ENCODE data around the gene GBP3.

The GBP3 gene

GRCh38 chr1:88980870-88981269, 41.8 kb downstream of the GBP3 start:
- Histone ChIP-seq H3K79me2 (ENCODE audit: control insufficient read depth, low read length) (peaks cover 75% of the 10 kb centered on the region), H3F3A (ENCODE audit: control insufficient read depth, insufficient read depth) (no peaks in the 10 kb centered on the region), H3K4me2 (ENCODE audit: low read length) (no peak overlapping the region), H4K20me1 (ENCODE audit: control insufficient read depth, insufficient read depth, low read depth, low read length) (no peaks in the 10 kb centered on the region), H3K36me3 (ENCODE audit: control insufficient read depth, low read length) (peaks cover 53% of the 10 kb centered on the region), H3K4me3 (ENCODE audit: low read length) (no peak overlapping the region), H3K27me3 (ENCODE audit: control insufficient read depth, low read length) (no peaks in the 10 kb centered on the region), H3K9me3 (ENCODE audit: control insufficient read depth, insufficient read depth, low read length) (no peaks in the 10 kb centered on the region), H3K4me1 (ENCODE audit: control insufficient read depth, low read length) (peaks cover 35% of the 10 kb centered on the region), H3K9me2 (replicated peaks; ENCODE audit: control insufficient read depth, low read length) (no peaks in the 10 kb centered on the region), H3K27ac (ENCODE audit: low read depth, low read length) (no peak overlapping the region)
- TF ChIP-seq EZH2phosphoT487 (IDR thresholded peaks at IDR 0.05; ENCODE audit: borderline replicate concordance, low read length) (no peak), CTCF (IDR thresholded peaks at IDR 0.05; ENCODE audit: low read depth, low read length, poor library complexity, severe bottlenecking) (no peak)

DNA sequence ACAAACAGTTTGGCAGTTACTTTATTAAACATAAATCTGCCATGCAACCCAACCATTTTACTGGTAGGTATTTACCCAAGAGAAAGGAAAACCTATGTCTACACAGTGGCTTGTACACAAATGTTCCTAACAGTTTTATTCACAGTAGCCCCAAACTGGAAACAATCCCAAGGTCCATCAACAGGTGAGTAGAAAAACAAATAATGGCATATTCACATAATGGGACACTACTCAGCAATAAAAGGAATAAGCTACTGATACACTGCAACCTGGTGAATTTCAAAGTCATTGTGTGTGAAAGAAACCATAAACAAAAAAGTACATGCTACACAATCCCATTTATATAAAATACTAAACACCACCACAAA, 42.9 kb downstream of the GBP3 start:
- Histone ChIP-seq H3K4me3 (ENCODE audit: low read length) (no peak overlapping the region), H3K36me3 (ENCODE audit: control insufficient read depth, low read length) (peaks cover 42% of the 10 kb centered on the region), H3K9me3 (ENCODE audit: control insufficient read depth, insufficient read depth, low read length) (no peaks in the 10 kb centered on the region), H3K27ac (ENCODE audit: low read depth, low read length) (no peak overlapping the region), H3K4me2 (ENCODE audit: low read length) (no peak overlapping the region), H3K9me2 (replicated peaks; ENCODE audit: control insufficient read depth, low read length) (no peaks in the 10 kb centered on the region), H3K4me1 (ENCODE audit: control insufficient read depth, low read length) (peaks cover 24% of the 10 kb centered on the region), H3K79me2 (ENCODE audit: control insufficient read depth, low read length) (peaks cover 64% of the 10 kb centered on the region), H3K27me3 (ENCODE audit: control insufficient read depth, low read length) (no peaks in the 10 kb centered on the region), H3F3A (ENCODE audit: control insufficient read depth, insufficient read depth) (no peaks in the 10 kb centered on the region), H4K20me1 (ENCODE audit: control insufficient read depth, insufficient read depth, low read depth, low read length) (no peaks in the 10 kb centered on the region)
- TF ChIP-seq EZH2phosphoT487 (IDR thresholded peaks at IDR 0.05; ENCODE audit: borderline replicate concordance, low read length) (no peak), CTCF (IDR thresholded peaks at IDR 0.05; ENCODE audit: low read depth, low read length, poor library complexity, severe bottlenecking) (no peak)

- Histone ChIP-seq H3K79me2 (ENCODE audit: control insufficient read depth, low read length) (peaks cover 58% of the 10 kb centered on the region), H3F3A (ENCODE audit: control insufficient read depth, insufficient read depth) (no peaks in the 10 kb centered on the region; the same call in 1 of the 2 replicates), H4K20me1 (ENCODE audit: control insufficient read depth, insufficient read depth, low read depth, low read length) (no peaks in the 10 kb centered on the region), H3K4me2 (ENCODE audit: low read length) (no peak overlapping the region), H3K4me3 (ENCODE audit: low read length) (no peak overlapping the region), H3K4me1 (ENCODE audit: control insufficient read depth, low read length) (peaks cover 19% of the 10 kb centered on the region), H3K9me2 (replicated peaks; ENCODE audit: control insufficient read depth, low read length) (no peaks in the 10 kb centered on the region), H3K27ac (ENCODE audit: low read depth, low read length) (no peak overlapping the region), H3K27me3 (ENCODE audit: control insufficient read depth, low read length) (no peaks in the 10 kb centered on the region), H3K9me3 (ENCODE audit: control insufficient read depth, insufficient read depth, low read length) (no peaks in the 10 kb centered on the region), H3K36me3 (ENCODE audit: control insufficient read depth, low read length) (peaks cover 39% of the 10 kb centered on the region)
- no peak for TF ChIP-seq CTCF (IDR thresholded peaks at IDR 0.05; ENCODE audit: low read depth, low read length, poor library complexity, severe bottlenecking)
- TF ChIP-seq EZH2phosphoT487 (IDR thresholded peaks at IDR 0.05; ENCODE audit: borderline replicate concordance, low read length), result no peak
These were observed 43.5 kb downstream of the GBP3 start for GRCh38 chr1:88979054-88979748.
